Measurements from ENCODE around the gene PODXL. TPM values are rescaled to one million over a fixed set of nuclear protein-coding genes. Genes with fewer than 3 reads are reported as not detected.

The PODXL gene
- total RNA-seq, 2 experiments from 2014 or later: 1.6 TPM

GRCh38 chr7:131500357-131500756 is 56.1 kb downstream of the PODXL start:
- H3K4me3 Mint-ChIP-seq: no peak overlapping the region
- DNase-seq: no peak
- CTCF ChIA-PET: interaction anchor here (1.5 to 3.1 kb wide), 4 partner anchors 8 to 518 kb away, joined by 3 to 22 read pairs (median 6); no protein-coding TSS in a partner anchor
- H3K27ac Mint-ChIP-seq: no peak overlapping the region
- H3K36me3 Mint-ChIP-seq (ENCODE audit: low read depth): peaks cover 15% of the 10 kb centered on the region
- H3K4me1 Mint-ChIP-seq: peaks cover 25% of the 10 kb centered on the region
- POLR2A ChIA-PET: interaction anchor here (1.7 kb wide), 1 partner anchor 8 kb away, joined by 5 read pairs; no protein-coding TSS in a partner anchor
- no peaks in the 10 kb centered on the region for H3K9me3 Mint-ChIP-seq
- no peaks in the 10 kb centered on the region for H3K27me3 Mint-ChIP-seq

GRCh38 chr7:131499801-131500200 is 56.6 kb downstream of the PODXL start:
- ChIA-PET POLR2A (no interaction called here), CTCF (interaction anchor here (1.7 to 1.8 kb wide), 2 partner anchors 155 to 517 kb away, joined by 3 to 9 read pairs; no protein-coding TSS in a partner anchor)
- no peak for DNase-seq
- peaks cover 25% of the 10 kb centered on the region for H3K4me1 Mint-ChIP-seq
- no peaks in the 10 kb centered on the region for H3K27me3 Mint-ChIP-seq
- no peak overlapping the region for H3K27ac Mint-ChIP-seq
- peaks cover 15% of the 10 kb centered on the region for H3K36me3 Mint-ChIP-seq (ENCODE audit: low read depth)
- H3K9me3 Mint-ChIP-seq: no peaks in the 10 kb centered on the region
- no peak overlapping the region for H3K4me3 Mint-ChIP-seq

- POLR2A ChIA-PET: interaction anchor here (0.9 kb wide), 1 partner anchor 171 kb away, joined by 4 read pairs; the partner anchor contains the start of gene MKLN1
- H3K4me3 Mint-ChIP-seq: no peak overlapping the region
Measured at GRCh38 chr7:131498237-131498885, 58.1 kb downstream of the PODXL start.

GRCh38 chr7:131497454-131497853 is 59.0 kb downstream of the PODXL start:
- H3K27me3 Mint-ChIP-seq: no peaks in the 10 kb centered on the region
- no peak overlapping the region for H3K4me3 Mint-ChIP-seq
- no peak for DNase-seq
- peaks cover 22% of the 10 kb centered on the region for H3K4me1 Mint-ChIP-seq
- CTCF ChIA-PET: interaction anchor here (1.4 kb wide), 1 partner anchor 15 kb away, joined by 5 read pairs; no protein-coding TSS in a partner anchor
- POLR2A ChIA-PET: no interaction called here
- peaks cover 15% of the 10 kb centered on the region for H3K36me3 Mint-ChIP-seq (ENCODE audit: low read depth)
- no peak overlapping the region for H3K27ac Mint-ChIP-seq
- H3K9me3 Mint-ChIP-seq: no peaks in the 10 kb centered on the region

More at GRCh38 chr7:131498237-131498885, 58.1 kb downstream of the PODXL start:
- Mint-ChIP-seq H3K36me3 (ENCODE audit: low read depth) (peaks cover 15% of the 10 kb centered on the region), H3K9me3 (no peaks in the 10 kb centered on the region), H3K27ac (no peak overlapping the region), H3K27me3 (no peaks in the 10 kb centered on the region), H3K4me1 (peaks cover 25% of the 10 kb centered on the region)
- CTCF ChIA-PET: interaction anchor here (0.9 to 1.4 kb wide), 2 partner anchors 9 to 14 kb away, joined by 3 to 5 read pairs; no protein-coding TSS in a partner anchor
- DNase-seq: no peak

- no peak for DNase-seq
- Mint-ChIP-seq H3K36me3 (ENCODE audit: low read depth) (peaks cover 15% of the 10 kb centered on the region), H3K4me1 (peaks cover 7% of the 10 kb centered on the region), H3K27me3 (no peaks in the 10 kb centered on the region), H3K27ac (no peak overlapping the region), H3K9me3 (no peaks in the 10 kb centered on the region), H3K4me3 (no peak overlapping the region)
- ChIA-PET POLR2A (no interaction called here), CTCF (interaction anchor here (0.6 to 1.7 kb wide), 2 partner anchors 12 to 50 kb away, joined by 3 to 5 read pairs; no protein-coding TSS in a partner anchor)
Measured at GRCh38 chr7:131495669-131496498, 60.5 kb downstream of the PODXL start.

- no peak for DNase-seq
- ChIA-PET POLR2A (interaction anchor here (1.1 kb wide), 1 partner anchor 30 kb away, joined by 3 read pairs; no protein-coding TSS in a partner anchor), CTCF (interaction anchor here (1.4 to 1.6 kb wide), 2 partner anchors 13 to 425 kb away, joined by 4 to 5 read pairs; no protein-coding TSS in a partner anchor)
- peaks cover 8% of the 10 kb centered on the region for H3K36me3 Mint-ChIP-seq (ENCODE audit: low read depth)
- no peaks in the 10 kb centered on the region for H3K4me1 Mint-ChIP-seq
- H3K9me3 Mint-ChIP-seq: no peaks in the 10 kb centered on the region
- H3K27ac Mint-ChIP-seq: no peak overlapping the region
- no peaks in the 10 kb centered on the region for H3K27me3 Mint-ChIP-seq
- no peak overlapping the region for H3K4me3 Mint-ChIP-seq
Measured at GRCh38 chr7:131494182-131494581, 62.2 kb downstream of the PODXL start.

- CTCF ChIA-PET: interaction anchor here (0.9 to 1.6 kb wide), 6 partner anchors 7 to 424 kb away, joined by 3 to 5 read pairs (median 4); no protein-coding TSS in a partner anchor
- H3K27ac Mint-ChIP-seq: no peak overlapping the region
- H3K4me3 Mint-ChIP-seq: no peak overlapping the region
- H3K36me3 Mint-ChIP-seq (ENCODE audit: low read depth): peaks cover 8% of the 10 kb centered on the region
- POLR2A ChIA-PET: interaction anchor here (1.1 kb wide), 1 partner anchor 31 kb away, joined by 3 read pairs; no protein-coding TSS in a partner anchor
- no peaks in the 10 kb centered on the region for H3K27me3 Mint-ChIP-seq
- DNase-seq: no peak
- H3K4me1 Mint-ChIP-seq: no peaks in the 10 kb centered on the region
- no peaks in the 10 kb centered on the region for H3K9me3 Mint-ChIP-seq
Measured at GRCh38 chr7:131493581-131493980, 62.8 kb downstream of the PODXL start.

GRCh38 chr7:131493081-131493480 is 63.3 kb downstream of the PODXL start:
- H3K9me3 Mint-ChIP-seq: no peaks in the 10 kb centered on the region
- CTCF ChIA-PET: interaction anchor here (0.9 to 1.6 kb wide), 6 partner anchors 8 to 424 kb away, joined by 3 to 5 read pairs (median 4); no protein-coding TSS in a partner anchor
- DNase-seq: no peak
- peaks cover 8% of the 10 kb centered on the region for H3K36me3 Mint-ChIP-seq (ENCODE audit: low read depth)
- no peak overlapping the region for H3K4me3 Mint-ChIP-seq
- no peaks in the 10 kb centered on the region for H3K27me3 Mint-ChIP-seq
- H3K27ac Mint-ChIP-seq: no peak overlapping the region
- H3K4me1 Mint-ChIP-seq: no peaks in the 10 kb centered on the region
- POLR2A ChIA-PET: interaction anchor here (1.3 kb wide), 1 partner anchor 8 kb away, joined by 5 read pairs; no protein-coding TSS in a partner anchor

- POLR2A ChIA-PET: no interaction called here
- DNase-seq: no peak
- CTCF ChIA-PET: interaction anchor here (1.1 to 1.4 kb wide), 2 partner anchors 12 to 14 kb away, joined by 3 to 4 read pairs; no protein-coding TSS in a partner anchor
- H3K4me3 Mint-ChIP-seq: no peak overlapping the region
- no peaks in the 10 kb centered on the region for H3K36me3 Mint-ChIP-seq (ENCODE audit: low read depth)
- no peaks in the 10 kb centered on the region for H3K9me3 Mint-ChIP-seq
- no peaks in the 10 kb centered on the region for H3K4me1 Mint-ChIP-seq
- H3K27me3 Mint-ChIP-seq: no peaks in the 10 kb centered on the region
- H3K27ac Mint-ChIP-seq: no peak overlapping the region
Measured at GRCh38 chr7:131489881-131490280, 66.5 kb downstream of the PODXL start.

- no peak overlapping the region for H3K27ac Mint-ChIP-seq
- no peaks in the 10 kb centered on the region for H3K36me3 Mint-ChIP-seq (ENCODE audit: low read depth)
- H3K4me3 Mint-ChIP-seq: no peak overlapping the region
- H3K27me3 Mint-ChIP-seq: no peaks in the 10 kb centered on the region
- no peak for DNase-seq
- no peaks in the 10 kb centered on the region for H3K9me3 Mint-ChIP-seq
- ChIA-PET POLR2A (no interaction called here), CTCF (interaction anchor here (1.1 to 1.2 kb wide), 2 partner anchors 12 to 13 kb away, joined by 3 to 4 read pairs; no protein-coding TSS in a partner anchor)
- no peaks in the 10 kb centered on the region for H3K4me1 Mint-ChIP-seq
Measured at GRCh38 chr7:131489196-131489595, 67.2 kb downstream of the PODXL start.

- ChIA-PET CTCF (interaction anchor here (0.9 to 1.2 kb wide), 2 partner anchors 13 to 25 kb away, joined by 4 to 5 read pairs; no protein-coding TSS in a partner anchor), POLR2A (no interaction called here)
- Mint-ChIP-seq H3K27ac (no peak overlapping the region), H3K4me1 (no peaks in the 10 kb centered on the region), H3K9me3 (no peaks in the 10 kb centered on the region), H3K4me3 (no peak overlapping the region), H3K27me3 (no peaks in the 10 kb centered on the region), H3K36me3 (ENCODE audit: low read depth) (no peaks in the 10 kb centered on the region)
- no peak for DNase-seq
Measured at GRCh38 chr7:131488361-131488760, 68.1 kb downstream of the PODXL start.

GRCh38 chr7:131487217-131487616 is 69.2 kb downstream of the PODXL start:
- CTCF ChIA-PET: interaction anchor here (0.5 kb wide), 1 partner anchor 559 kb away, joined by 7 read pairs; no protein-coding TSS in a partner anchor
- no peak overlapping the region for H3K27ac Mint-ChIP-seq

More at GRCh38 chr7:131487217-131487616, 69.2 kb downstream of the PODXL start:
- Mint-ChIP-seq H3K4me1 (no peaks in the 10 kb centered on the region), H3K36me3 (ENCODE audit: low read depth) (no peaks in the 10 kb centered on the region), H3K4me3 (no peak overlapping the region), H3K27me3 (no peaks in the 10 kb centered on the region), H3K9me3 (no peaks in the 10 kb centered on the region)
- no peak for DNase-seq
- POLR2A ChIA-PET: no interaction called here
